NCI-H2196 treated with DMSO at 0.1 percent for 48 hours (cell line): ENCODE results near the gene BCL2L12.
"Not testable (repeated sequence)": the region's sequence is repeated elsewhere in the genome, so short reads cannot be mapped to it uniquely, and the experiment has no call there.

Source experiments
- DNase-seq: peaks from one replicate; lab custom pipeline; 2025; ENCODE audit not compliant: unreplicated experiment; lab: John Stamatoyannopoulos, UW

BCL2L12 gene

GRCh38 chr19:49665351-49666119, at the start of gene BCL2L12, which contains the start of gene IRF3:
Gene BCL2L12 (plus strand): TSS chr19:49665933. CDS start chr19:49666693, 760 bp downstream.
Gene IRF3 (minus strand): TSS chr19:49665857. CDS start chr19:49664838, 1,019 bp downstream.
- DNase-seq = peak; percentile 76

- DNase-seq = no peak
Measured at GRCh38 chr19:49616532-49616931, 49.2 kb upstream of the BCL2L12 start.

- no peak for DNase-seq
Measured at GRCh38 chr19:49616945-49617344, 48.8 kb upstream of the BCL2L12 start.

GRCh38 chr19:49617860-49618259, 47.9 kb upstream of the BCL2L12 start:
- not testable (repeated sequence) for DNase-seq

- DNase-seq = no peak
Measured at GRCh38 chr19:49624967-49625910, 40.5 kb upstream of the BCL2L12 start.

- no peak for DNase-seq
Measured at GRCh38 chr19:49626226-49626625, 39.5 kb upstream of the BCL2L12 start.

GRCh38 chr19:49629659-49630058, 36.1 kb upstream of the BCL2L12 start:
- no peak for DNase-seq

GRCh38 chr19:49631014-49631588, 34.6 kb upstream of the BCL2L12 start:
- no peak for DNase-seq

- no peak for DNase-seq
Measured at GRCh38 chr19:49631610-49632192, 34.0 kb upstream of the BCL2L12 start.

- no peak for DNase-seq
Measured at GRCh38 chr19:49632576-49632975, 33.2 kb upstream of the BCL2L12 start.

GRCh38 chr19:49633273-49633672, 32.5 kb upstream of the BCL2L12 start:
- DNase-seq = not testable (repeated sequence)

- DNase-seq = no peak
Measured at GRCh38 chr19:49635530-49636232, 30.1 kb upstream of the BCL2L12 start.

- no peak for DNase-seq
Measured at GRCh38 chr19:49636233-49636932, 29.4 kb upstream of the BCL2L12 start.

GRCh38 chr19:49637821-49638738, 27.7 kb upstream of the BCL2L12 start:
- DNase-seq = no peak

GRCh38 chr19:49639401-49640112, 26.2 kb upstream of the BCL2L12 start:
- DNase-seq = no peak

GRCh38 chr19:49640113-49640898, 25.4 kb upstream of the BCL2L12 start, which contains the start of gene RRAS:
Gene RRAS (minus strand): TSS chr19:49640143. CDS start chr19:49640098, 45 bp downstream.
- DNase-seq = peak; percentile 100
